ENCODE data around the gene GBP3.
"Not testable (repeated sequence)": the region's sequence is repeated elsewhere in the genome, so short reads cannot be mapped to it uniquely, and the experiment has no call there.

The GBP3 gene

DNA sequence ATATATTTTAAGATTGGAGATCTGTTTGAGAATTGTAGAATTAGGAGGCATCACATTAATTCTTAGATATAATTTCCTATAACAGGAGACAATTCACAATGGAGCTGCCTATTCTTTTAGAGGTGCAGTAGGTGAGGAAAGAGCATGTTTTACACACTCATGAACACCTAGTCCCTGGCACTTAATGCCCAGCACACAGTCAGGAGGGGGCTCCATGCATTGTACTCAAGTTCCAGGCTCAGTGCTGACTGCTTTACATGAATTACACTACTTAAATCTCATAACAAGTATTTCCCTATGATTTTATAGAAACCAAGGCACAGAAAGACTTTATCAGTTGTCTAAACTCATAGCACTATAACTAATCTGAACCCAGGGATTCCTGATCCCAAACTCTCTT is 360 bp upstream of the GBP3 start:
- H3K4me2 ChIP-seq, result peak overlapping the region; percentile 71 to 90 (median 83)
- peak overlapping the region; percentile 52 to 72 (median 65); a peak in 10 of 20 replicates for H3K4me3 ChIP-seq
- H3K27me3 ChIP-seq, result no peaks in the 10 kb centered on the region
- peaks cover 8 to 21% (median 19%) of the 10 kb centered on the region in 11 experiments; a peak in 19 of 22 replicates for H3K36me3 ChIP-seq
- H3K9me3 ChIP-seq (replicated peaks in 1 of 11), result peaks cover 0 to 7% (median 0%) of the 10 kb centered on the region in 11 experiments; a peak in 4 of 22 replicates
- no peak; a peak in 1 of 22 replicates for TF ChIP-seq Cebpa-rat (IDR thresholded peaks at IDR 0.05)
- peak overlapping the region; percentile 67 to 86 (median 80); a peak in 21 of 22 replicates for H3K27ac ChIP-seq
- no peaks in the 10 kb centered on the region for H4K20me1 ChIP-seq
- peak overlapping the region; percentile 31 to 81 (median 74); a peak in 16 of 22 replicates for H3K9ac ChIP-seq
- H3K4me1 ChIP-seq, result peaks cover 15 to 24% (median 22%) of the 10 kb centered on the region in 10 experiments

DNA sequence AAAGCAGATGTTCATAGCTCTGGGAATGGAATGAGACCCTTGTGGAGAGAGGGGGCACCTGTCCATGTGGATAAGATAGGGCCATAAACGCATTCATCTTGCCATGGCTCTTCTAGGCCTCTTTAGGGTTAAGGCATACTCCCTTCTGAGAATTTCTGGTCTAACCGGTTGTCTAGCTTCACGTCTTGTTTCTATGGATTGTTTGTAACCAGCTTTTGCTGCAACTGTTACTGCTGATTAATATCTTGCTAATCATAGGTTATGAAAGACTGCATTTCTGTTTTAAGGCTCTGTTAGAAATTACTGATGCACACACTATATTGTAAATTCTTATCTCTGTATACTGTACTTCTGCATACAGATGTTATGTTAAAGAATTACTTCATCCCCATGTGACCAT is 4.3 kb downstream of the GBP3 start:
- H4K20me1 ChIP-seq; H3K27me3 ChIP-seq; H3K9ac ChIP-seq; H3K4me2 ChIP-seq; H3K9me3 ChIP-seq (replicated peaks in 1 of 11); H3K4me3 ChIP-seq; H3K27ac ChIP-seq: not testable (repeated sequence)
- Histone ChIP-seq H3K4me1 (peaks cover 15 to 23% (median 22%) of the 10 kb centered on the region in 10 experiments), H3K36me3 (peaks cover 37 to 66% (median 51%) of the 10 kb centered on the region in 11 experiments)

DNA sequence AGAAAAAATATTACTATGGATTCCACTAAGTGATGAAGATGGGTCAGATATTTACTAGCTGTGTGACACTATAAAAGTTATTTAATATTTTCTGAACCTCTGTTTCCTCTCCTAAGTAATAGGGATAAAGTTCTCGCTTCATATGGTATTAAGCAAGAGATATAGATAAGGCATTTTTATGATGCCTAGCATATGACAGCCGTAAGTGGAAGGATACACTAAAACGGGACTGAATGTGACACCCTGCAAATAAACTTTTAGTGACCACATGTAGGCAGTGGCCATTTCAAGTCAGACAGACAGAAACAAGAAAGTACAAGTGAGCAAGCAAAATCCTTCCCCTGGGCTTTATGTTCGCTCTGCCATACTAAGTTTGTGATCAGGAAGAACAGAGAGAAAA is 14.2 kb downstream of the GBP3 start:
- H3K9me3 ChIP-seq (replicated peaks in 1 of 11), result no peaks in the 10 kb centered on the region
- H3K27me3 ChIP-seq, result no peaks in the 10 kb centered on the region
- H3K36me3 ChIP-seq, result peaks cover 38 to 79% (median 58%) of the 10 kb centered on the region in 11 experiments
- H4K20me1 ChIP-seq, result no peaks in the 10 kb centered on the region
- H3K27ac ChIP-seq, result no peak overlapping the region
- no peak overlapping the region for H3K4me3 ChIP-seq
- TF ChIP-seq Cebpa-rat (IDR thresholded peaks at IDR 0.05), result no peak
- no peak overlapping the region for H3K9ac ChIP-seq
- peaks cover 0 to 12% (median 0%) of the 10 kb centered on the region in 10 experiments; a peak in 5 of 20 replicates for H3K4me1 ChIP-seq
- no peak overlapping the region for H3K4me2 ChIP-seq

DNA sequence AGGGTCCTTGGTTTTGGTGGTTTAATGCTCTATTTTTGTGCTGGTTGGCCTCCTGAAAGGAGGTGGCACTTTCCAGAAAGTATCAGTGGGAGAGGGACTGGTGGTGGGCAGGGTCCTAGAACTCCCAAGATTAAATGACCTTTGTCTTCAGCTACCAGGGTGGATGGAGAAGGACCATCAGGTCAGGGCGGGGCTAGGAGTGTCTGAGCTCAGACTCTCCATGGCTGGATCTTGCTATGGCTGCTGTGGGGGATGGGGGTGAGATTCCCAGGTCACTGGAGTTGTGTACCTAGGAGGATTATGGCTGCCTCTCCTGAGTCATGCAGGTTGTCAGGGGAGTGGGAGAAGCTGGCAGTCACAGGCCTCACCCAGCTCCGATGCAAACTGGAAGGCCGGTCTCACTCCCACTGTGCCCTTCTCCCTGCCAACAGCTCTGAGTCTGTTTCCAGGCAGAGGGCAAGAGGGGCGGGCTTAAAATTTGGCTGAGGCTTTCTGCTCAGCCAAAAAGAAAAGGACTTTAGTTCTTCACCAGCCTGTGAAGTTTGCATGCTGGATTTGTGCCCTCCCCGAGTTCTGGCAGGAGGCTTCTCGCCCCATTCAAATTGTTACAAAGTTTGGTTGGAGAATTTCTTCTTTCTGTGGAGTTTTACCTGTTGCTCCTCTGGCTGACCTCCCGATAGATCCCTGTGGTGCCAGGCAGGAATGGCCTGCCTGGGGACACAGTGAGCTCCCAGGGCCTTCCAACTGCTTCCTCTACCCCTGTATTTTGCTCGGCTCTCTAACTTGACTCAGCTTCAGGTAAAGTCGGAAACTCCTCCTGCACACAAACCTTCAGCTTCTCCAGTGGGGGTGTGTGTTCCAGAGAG is 17.1 kb downstream of the GBP3 start:
- no peak overlapping the region for H3K4me3 ChIP-seq
- H3K27ac ChIP-seq, result no peak overlapping the region
- H3K36me3 ChIP-seq, result peaks cover 31 to 57% (median 42%) of the 10 kb centered on the region in 11 experiments
- H3K4me1 ChIP-seq, result peaks cover 0 to 29% (median 0%) of the 10 kb centered on the region in 10 experiments; a peak in 5 of 20 replicates
- no peaks in the 10 kb centered on the region for H3K27me3 ChIP-seq
- H3K9me3 ChIP-seq (replicated peaks in 1 of 11), result no peaks in the 10 kb centered on the region
- TF ChIP-seq Cebpa-rat (IDR thresholded peaks at IDR 0.05), result no peak
- peak overlapping the region in 2 of 11 experiments; percentile 35 to 37; a peak in 2 of 22 replicates for H3K4me2 ChIP-seq
- H3K9ac ChIP-seq, result no peak overlapping the region
- no peaks in the 10 kb centered on the region for H4K20me1 ChIP-seq

DNA sequence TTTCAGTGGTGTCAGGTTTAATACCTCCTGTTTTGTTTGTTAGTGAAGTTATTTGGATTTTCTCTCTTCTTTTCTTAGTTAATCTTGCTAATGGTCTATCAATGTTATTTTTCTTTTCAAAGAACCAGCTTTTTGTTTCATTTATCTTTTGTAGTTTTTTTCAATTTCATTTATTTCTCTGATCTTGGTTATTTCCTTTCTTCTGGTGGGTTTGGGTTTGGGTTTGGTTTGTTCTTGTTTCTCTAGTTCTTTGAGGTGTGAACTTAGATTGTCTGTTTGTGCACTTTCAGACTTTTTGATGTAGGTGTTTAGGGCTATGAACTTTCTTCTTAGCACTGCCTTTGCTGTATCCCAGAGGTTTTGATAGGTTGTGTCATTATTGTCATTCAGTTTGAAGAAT is 20.5 kb downstream of the GBP3 start:
- not testable (repeated sequence) for H3K9ac ChIP-seq; H3K4me2 ChIP-seq; H3K27me3 ChIP-seq; H3K9me3 ChIP-seq (replicated peaks in 1 of 11); H3K27ac ChIP-seq; H4K20me1 ChIP-seq; H3K4me3 ChIP-seq
- H3K4me1 ChIP-seq, result peaks cover 0 to 29% (median 0%) of the 10 kb centered on the region in 10 experiments; a peak in 6 of 20 replicates
- H3K36me3 ChIP-seq, result peaks cover 7 to 28% (median 16%) of the 10 kb centered on the region in 11 experiments

DNA sequence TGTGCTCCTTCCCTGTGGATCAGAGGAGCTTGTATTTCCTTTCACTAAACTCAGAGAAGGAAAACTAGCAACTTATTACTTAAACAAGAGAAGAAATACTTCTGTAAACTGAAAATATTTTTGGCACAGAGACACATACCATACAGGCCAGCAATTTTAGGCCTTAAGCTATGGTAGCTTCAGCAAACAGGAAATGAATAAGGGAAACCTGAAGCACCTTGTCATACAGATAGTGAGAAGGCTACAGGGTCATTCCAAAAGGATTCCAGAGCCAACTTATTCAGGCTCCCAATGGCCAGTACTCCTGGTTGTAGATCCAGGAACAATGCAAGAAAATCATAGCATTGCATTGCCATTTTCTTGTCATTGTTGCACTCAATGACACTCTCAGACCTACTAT is 21.2 kb downstream of the GBP3 start:
- H3K9me3 ChIP-seq (replicated peaks in 1 of 11), result no peaks in the 10 kb centered on the region
- H3K27me3 ChIP-seq, result no peaks in the 10 kb centered on the region
- H4K20me1 ChIP-seq, result no peaks in the 10 kb centered on the region
- H3K36me3 ChIP-seq, result peaks cover 5 to 26% (median 13%) of the 10 kb centered on the region in 11 experiments; a peak in 18 of 22 replicates
- TF ChIP-seq Cebpa-rat (IDR thresholded peaks at IDR 0.05), result no peak
- peaks cover 0 to 29% (median 0%) of the 10 kb centered on the region in 10 experiments; a peak in 6 of 20 replicates for H3K4me1 ChIP-seq
- no peak overlapping the region for H3K27ac ChIP-seq
- H3K4me3 ChIP-seq, result no peak overlapping the region
- H3K4me2 ChIP-seq, result 0 out of 22 replicates have a peak overlapping the region, but pooled peaks of 1 of the 11 experiments have one; percentile 15
- H3K9ac ChIP-seq, result no peak overlapping the region

DNA sequence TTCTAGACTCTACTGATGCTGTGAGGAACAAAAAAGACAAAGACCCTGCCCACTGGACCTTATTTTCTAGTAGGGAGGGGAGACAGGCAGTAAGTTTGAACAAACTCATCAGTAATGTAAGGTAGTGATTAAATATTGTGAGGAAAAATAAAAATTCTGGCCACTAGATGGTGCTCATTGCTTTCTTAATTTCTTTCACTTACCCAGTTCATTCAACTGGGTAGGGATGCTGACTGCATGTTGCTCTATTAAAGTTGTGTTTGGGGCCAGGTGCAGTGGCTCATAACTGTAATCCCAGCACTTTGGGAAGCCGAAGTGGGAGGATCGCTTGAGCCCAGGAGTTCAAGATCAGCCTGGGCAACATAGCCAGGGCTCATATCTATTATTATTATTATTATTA is 23.9 kb downstream of the GBP3 start:
- Histone ChIP-seq H3K4me3 (no peak overlapping the region), H3K4me1 (peaks cover 3 to 23% (median 5%) of the 10 kb centered on the region in 10 experiments; a peak in 19 of 20 replicates), H3K27me3 (no peaks in the 10 kb centered on the region), H3K36me3 (no peaks in the 10 kb centered on the region), H3K4me2 (no peak overlapping the region), H3K9me3 (replicated peaks in 1 of 11) (no peaks in the 10 kb centered on the region), H4K20me1 (no peaks in the 10 kb centered on the region), H3K9ac (no peak overlapping the region), H3K27ac (no peak overlapping the region)
- TF ChIP-seq Cebpa-rat (IDR thresholded peaks at IDR 0.05), result no peak

DNA sequence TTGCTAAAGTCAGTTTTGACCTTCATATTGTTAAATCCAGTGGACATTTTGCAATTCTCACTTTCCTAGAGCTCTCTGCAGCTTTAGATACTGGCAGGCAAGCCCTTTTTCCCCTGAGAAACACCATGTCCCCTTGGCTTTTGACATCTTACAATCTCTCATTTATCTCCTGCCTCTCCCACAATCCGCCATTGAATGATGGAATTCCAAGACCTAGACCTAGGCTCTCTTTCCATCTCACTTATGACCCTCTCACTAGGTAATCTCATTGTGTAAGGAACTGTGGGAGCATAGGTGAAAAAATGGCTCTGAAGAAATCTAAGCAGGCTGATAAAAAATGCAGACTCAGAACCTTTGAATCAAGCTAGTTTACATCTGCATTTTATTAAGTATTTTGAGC is 32.2 kb downstream of the GBP3 start:
- Histone ChIP-seq H3K4me2 (peak overlapping the region; percentile 51 to 97 (median 78)), H3K9me3 (replicated peaks in 1 of 11) (no peaks in the 10 kb centered on the region), H3K27ac (no peak overlapping the region), H3K36me3 (peaks cover 20 to 45% (median 40%) of the 10 kb centered on the region in 11 experiments; a peak in 21 of 22 replicates), H3K27me3 (no peaks in the 10 kb centered on the region), H3K4me3 (no peak overlapping the region; a peak in 1 of 20 replicates), H3K4me1 (peaks cover 30 to 53% (median 36%) of the 10 kb centered on the region in 10 experiments), H3K9ac (no peak overlapping the region), H4K20me1 (peaks cover 0 to 44% (median 16%) of the 10 kb centered on the region in 11 experiments; a peak in 10 of 22 replicates)
- TF ChIP-seq Cebpa-rat (IDR thresholded peaks at IDR 0.05), result no peak

DNA sequence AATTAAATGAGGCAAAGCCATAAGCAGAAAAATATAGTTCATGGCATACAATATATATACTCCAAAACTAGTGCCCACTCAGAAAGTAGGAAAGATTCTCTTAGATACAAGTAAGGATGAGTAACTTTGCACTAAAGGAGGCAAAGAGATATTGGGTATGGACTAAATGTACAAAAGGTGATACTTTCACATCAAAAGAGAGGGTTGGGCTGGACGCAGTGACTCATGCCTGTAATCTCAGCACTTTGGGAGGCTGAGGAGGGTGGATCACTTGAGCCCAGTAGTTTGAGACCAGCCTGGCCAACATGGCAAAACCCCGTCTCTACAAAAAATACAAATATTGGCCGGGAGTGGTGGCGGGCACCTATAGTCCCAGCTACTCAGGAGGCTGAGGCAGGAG is 37.0 kb downstream of the GBP3 start:
- H3K36me3 ChIP-seq, result peaks cover 34 to 90% (median 68%) of the 10 kb centered on the region in 11 experiments
- H4K20me1 ChIP-seq, result peaks cover 5 to 79% (median 33%) of the 10 kb centered on the region in 11 experiments; a peak in 16 of 22 replicates
- no peaks in the 10 kb centered on the region for H3K27me3 ChIP-seq

More for the DNA sequence above, 37.0 kb downstream of the GBP3 start:
- no peak overlapping the region for H3K4me2 ChIP-seq
- H3K27ac ChIP-seq, result no peak overlapping the region
- no peak overlapping the region for H3K9ac ChIP-seq
- peaks cover 16 to 65% (median 20%) of the 10 kb centered on the region in 10 experiments for H3K4me1 ChIP-seq
- TF ChIP-seq Cebpa-rat (IDR thresholded peaks at IDR 0.05), result no peak
- no peak overlapping the region for H3K4me3 ChIP-seq
- 0 out of 22 replicates have a peak, but pooled peaks cover 0 to 4% (median 0%) of the 10 kb centered on the region in 11 experiments for H3K9me3 ChIP-seq (replicated peaks in 1 of 11)

Measured in BLaER1 treated with 17β-estradiol and CSF1 and Interleukin-3, amounts not matched to agents 10 nM and 100 nM (cell line).